ENCODE measurements around the gene CYB5RL. TPM values are rescaled to one million over a fixed set of nuclear protein-coding genes. Genes with fewer than 3 reads are reported as not detected.
A peak's percentile ranks its signal among the peaks of the same experiment; 100 is the strongest.

Gene CYB5RL
- total RNA-seq, 4 donors from 2014 or later: 3.7 to 6.2 (median 5.2) TPM

DNA sequence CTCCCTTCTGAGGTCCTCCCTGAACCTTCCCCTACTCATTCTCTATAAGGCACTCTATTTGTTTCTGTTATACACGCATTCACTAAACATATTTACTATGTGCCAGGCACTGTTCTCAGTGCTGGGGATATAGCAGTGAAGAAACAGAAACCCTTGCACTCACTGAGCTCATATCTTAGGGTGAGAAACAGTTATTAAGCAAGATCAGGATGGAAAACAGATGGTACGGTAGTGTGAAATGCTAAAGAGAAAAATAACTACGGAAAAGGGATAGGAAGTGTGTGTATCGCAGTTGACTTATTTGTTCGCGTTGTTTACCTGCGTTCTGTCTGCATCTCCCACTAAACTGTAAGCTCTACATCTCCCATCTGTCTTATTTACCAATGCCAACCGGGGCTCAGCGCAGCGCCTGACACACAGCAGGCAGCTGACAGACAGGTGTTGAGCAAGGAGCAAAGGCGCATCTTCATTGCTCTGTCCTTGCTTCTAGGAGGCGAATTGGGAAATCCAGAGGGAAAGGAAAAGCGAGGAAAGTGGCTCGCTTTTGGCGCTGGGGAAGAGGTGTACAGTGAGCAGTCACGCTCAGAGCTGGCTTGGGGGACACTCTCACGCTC, 572 bp downstream of the CYB5RL start:
- H3K36me3 ChIP-seq: peaks cover 4 to 5% of the 10 kb centered on the region in 2 donors
- H3K4me3 ChIP-seq (replicated peaks in 1 of 3): peak overlapping the region; percentile 70 to 97 (median 91)
- peaks cover 12 to 19% of the 10 kb centered on the region in 2 donors for H3K4me1 ChIP-seq
- intact Hi-C loops (cut with DNase I): loop anchor here (10.0 kb wide), 1 partner anchor 296 kb away; no protein-coding TSS in a partner anchor
- TF ChIP-seq, protein P1, sequence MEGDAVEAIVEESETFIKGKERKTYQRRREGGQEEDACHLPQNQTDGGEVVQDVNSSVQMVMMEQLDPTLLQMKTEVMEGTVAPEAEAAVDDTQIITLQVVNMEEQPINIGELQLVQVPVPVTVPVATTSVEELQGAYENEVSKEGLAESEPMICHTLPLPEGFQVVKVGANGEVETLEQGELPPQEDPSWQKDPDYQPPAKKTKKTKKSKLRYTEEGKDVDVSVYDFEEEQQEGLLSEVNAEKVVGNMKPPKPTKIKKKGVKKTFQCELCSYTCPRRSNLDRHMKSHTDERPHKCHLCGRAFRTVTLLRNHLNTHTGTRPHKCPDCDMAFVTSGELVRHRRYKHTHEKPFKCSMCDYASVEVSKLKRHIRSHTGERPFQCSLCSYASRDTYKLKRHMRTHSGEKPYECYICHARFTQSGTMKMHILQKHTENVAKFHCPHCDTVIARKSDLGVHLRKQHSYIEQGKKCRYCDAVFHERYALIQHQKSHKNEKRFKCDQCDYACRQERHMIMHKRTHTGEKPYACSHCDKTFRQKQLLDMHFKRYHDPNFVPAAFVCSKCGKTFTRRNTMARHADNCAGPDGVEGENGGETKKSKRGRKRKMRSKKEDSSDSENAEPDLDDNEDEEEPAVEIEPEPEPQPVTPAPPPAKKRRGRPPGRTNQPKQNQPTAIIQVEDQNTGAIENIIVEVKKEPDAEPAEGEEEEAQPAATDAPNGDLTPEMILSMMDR (IDR thresholded peaks at IDR 0.05): no peak
- TF ChIP-seq POLR2A (IDR thresholded peaks at IDR 0.05): no peak
- no peak for DNase-seq
- WGBS, 2 donors: 13 to 15% methylated on average over 17 of the region's 17 CpGs
- no peaks in the 10 kb centered on the region for H3K27me3 ChIP-seq
- peak overlapping the region in 2 of 3 donors; percentile 9 to 17 for H3K27ac ChIP-seq
- no peaks in the 10 kb centered on the region for H3K9me3 ChIP-seq

DNA sequence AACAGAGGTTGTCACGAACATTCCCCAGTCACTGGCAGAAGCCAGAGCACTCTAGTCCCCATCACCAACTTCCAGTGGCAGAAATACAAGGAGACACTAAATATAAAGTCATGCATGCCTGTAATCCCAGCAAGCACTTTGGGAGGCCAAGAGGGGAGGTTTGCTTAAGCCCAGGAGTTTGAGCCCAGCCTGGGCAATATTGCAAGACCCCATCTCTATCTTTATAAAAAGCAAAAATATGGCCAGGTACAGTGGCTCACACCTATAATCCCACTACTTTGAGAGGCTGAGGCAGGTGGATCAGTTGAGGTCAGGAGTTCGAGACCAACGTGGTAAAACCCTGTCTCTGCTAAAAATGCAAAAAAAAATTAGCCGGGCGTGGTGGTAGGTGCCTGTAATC, 6.4 kb downstream of the CYB5RL start:
- peaks cover 4 to 5% of the 10 kb centered on the region in 2 donors for H3K36me3 ChIP-seq

DNA sequence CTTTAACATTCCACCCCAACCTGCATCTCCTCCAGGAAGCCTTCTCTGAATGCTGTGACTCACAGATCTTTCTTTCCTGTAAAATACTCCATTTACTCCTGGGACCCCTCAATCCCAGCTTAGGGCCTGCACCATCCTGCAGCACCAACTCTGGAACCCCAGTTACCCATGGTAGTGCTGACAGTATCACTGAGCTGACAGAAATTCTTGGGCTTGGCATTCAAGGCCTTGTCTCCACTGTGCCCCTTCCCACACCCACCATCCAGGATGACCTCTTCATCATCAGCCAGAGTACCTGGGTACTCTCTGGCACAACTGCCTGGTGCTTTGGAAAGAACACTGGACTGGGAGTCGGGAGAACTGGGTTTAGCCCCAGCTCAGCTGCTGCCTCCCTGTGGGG, 8.3 kb downstream of the CYB5RL start:
- Histone ChIP-seq H3K27ac (no peak overlapping the region), H3K27me3 (no peaks in the 10 kb centered on the region), H3K4me1 (no peaks in the 10 kb centered on the region), H3K36me3 (peaks cover 4 to 5% of the 10 kb centered on the region in 2 donors), H3K9me3 (no peaks in the 10 kb centered on the region), H3K4me3 (replicated peaks in 1 of 3) (no peak overlapping the region)
- TF ChIP-seq, protein P1 (IDR thresholded peaks at IDR 0.05): no peak
- TF ChIP-seq POLR2A (IDR thresholded peaks at IDR 0.05): no peak
- 82 to 94% methylated on average over 1 of the region's 1 CpG for whole genome bisulfite sequencing, 2 donors
- intact Hi-C loops (cut with DNase I): loop anchor here (10.0 kb wide), 1 partner anchor 303 kb away; no protein-coding TSS in a partner anchor
- no peak for DNase-seq

More for the DNA sequence above, 6.4 kb downstream of the CYB5RL start:
- DNase-seq: no peak
- H3K9me3 ChIP-seq: no peaks in the 10 kb centered on the region
- TF ChIP-seq, protein P1 (IDR thresholded peaks at IDR 0.05): no peak
- TF ChIP-seq POLR2A (IDR thresholded peaks at IDR 0.05): no peak
- no peaks in the 10 kb centered on the region for H3K4me1 ChIP-seq
- no peak overlapping the region for H3K4me3 ChIP-seq (replicated peaks in 1 of 3)
- no peak overlapping the region for H3K27ac ChIP-seq
- no peaks in the 10 kb centered on the region for H3K27me3 ChIP-seq
- 94 to 96% methylated on average over 5 of the region's 5 CpGs for WGBS, 2 donors
- intact Hi-C loops (cut with DNase I): loop anchor here (10.0 kb wide), 1 partner anchor 301 kb away; no protein-coding TSS in a partner anchor

DNA sequence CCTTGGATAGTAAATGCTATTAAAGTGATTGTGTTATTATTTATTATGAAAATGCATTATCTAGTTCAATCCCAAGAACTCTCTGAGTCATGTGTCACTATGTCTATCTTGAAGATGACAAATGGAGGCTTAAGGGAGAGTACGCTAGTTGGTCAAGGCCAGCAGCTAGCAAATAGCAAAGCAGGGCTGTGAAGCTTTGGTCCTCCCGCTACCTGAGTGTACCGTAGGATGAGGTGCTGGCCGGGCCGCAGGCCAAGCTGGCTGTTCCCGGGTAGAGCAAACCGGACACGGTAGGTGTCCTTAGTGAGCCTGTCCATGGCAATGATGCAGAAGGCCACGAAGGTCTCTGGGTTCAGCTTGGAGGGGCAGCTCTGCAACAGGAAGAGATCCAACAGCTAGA, 9.3 kb downstream of the CYB5RL start:
- WGBS, 2 donors: 90 to 97% methylated on average over 5 to 9 of the region's 9 CpGs
- peaks cover 4 to 5% of the 10 kb centered on the region in 2 donors for H3K36me3 ChIP-seq
- H3K4me1 ChIP-seq: no peaks in the 10 kb centered on the region
- no peak overlapping the region for H3K27ac ChIP-seq
- no peak for DNase-seq
- TF ChIP-seq, protein P1 (IDR thresholded peaks at IDR 0.05): no peak
- no peak for TF ChIP-seq POLR2A (IDR thresholded peaks at IDR 0.05)
- no peaks in the 10 kb centered on the region for H3K9me3 ChIP-seq
- no peaks in the 10 kb centered on the region for H3K27me3 ChIP-seq
- H3K4me3 ChIP-seq (replicated peaks in 1 of 3): no peak overlapping the region
- intact Hi-C loops (cut with DNase I): loop anchor here (10.0 kb wide), 1 partner anchor 304 kb away; no protein-coding TSS in a partner anchor

DNA sequence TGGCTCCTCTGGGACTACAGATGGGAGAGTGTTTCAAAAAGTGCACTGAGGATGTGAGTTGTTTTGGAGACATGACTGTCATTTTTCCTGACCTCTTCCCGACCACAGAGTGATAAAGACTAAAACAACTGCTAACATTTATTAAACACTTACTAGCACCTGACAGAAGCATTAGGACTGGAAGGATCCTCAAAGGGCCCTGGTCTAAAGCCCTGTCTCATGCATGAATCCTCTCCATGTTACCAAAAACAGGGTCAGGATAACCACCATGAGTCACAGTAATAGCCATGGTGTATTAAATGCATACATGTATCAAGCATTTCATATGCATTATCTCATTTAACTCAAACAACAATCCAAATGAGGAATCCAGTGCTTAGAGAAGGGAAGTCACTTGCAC, 11.5 kb downstream of the CYB5RL start:
- H3K36me3 ChIP-seq: no peaks in the 10 kb centered on the region
- intact Hi-C loops (cut with DNase I): no loop called here
- H3K4me1 ChIP-seq: no peaks in the 10 kb centered on the region
- H3K27ac ChIP-seq: no peak overlapping the region
- 89 to 92% methylated on average over 1 of the region's 1 CpG for WGBS, 2 donors
- H3K4me3 ChIP-seq (replicated peaks in 1 of 3): no peak overlapping the region
- no peaks in the 10 kb centered on the region for H3K9me3 ChIP-seq
- no peak for DNase-seq
- H3K27me3 ChIP-seq: no peaks in the 10 kb centered on the region
- TF ChIP-seq, protein P1 (IDR thresholded peaks at IDR 0.05): no peak
- no peak for TF ChIP-seq POLR2A (IDR thresholded peaks at IDR 0.05)

All from thyroid gland (tissue), 4 donors.